Ishikawa (cell line): Measurements from ENCODE around the gene TBCE.

ENCODE experiments used
- CREB1 ChIP-seq: IDR thresholded peaks from 2 replicates; pipeline ENCODE4 v1.6.1; 2012; ENCODE audit warnings: low read depth
- EGR1 ChIP-seq: IDR thresholded peaks from 2 replicates; pipeline ENCODE4 v1.6.1; 2012
- EP300 ChIP-seq: IDR thresholded peaks from 2 replicates; pipeline ENCODE4 v1.6.1; 2012; ENCODE audit warnings: borderline replicate concordance
- FOXM1 ChIP-seq: IDR thresholded peaks from 2 replicates; pipeline ENCODE4 v1.6.1; 2012; ENCODE audit warnings: low read depth, borderline replicate concordance
- NFIC ChIP-seq: IDR thresholded peaks from 2 replicates; pipeline ENCODE4 v1.6.1; 2012
- TF ChIP-seq, protein P1 (sequence below): IDR thresholded peaks from 2 replicates; pipeline ENCODE4 v1.6.1; 2012

DNA sequence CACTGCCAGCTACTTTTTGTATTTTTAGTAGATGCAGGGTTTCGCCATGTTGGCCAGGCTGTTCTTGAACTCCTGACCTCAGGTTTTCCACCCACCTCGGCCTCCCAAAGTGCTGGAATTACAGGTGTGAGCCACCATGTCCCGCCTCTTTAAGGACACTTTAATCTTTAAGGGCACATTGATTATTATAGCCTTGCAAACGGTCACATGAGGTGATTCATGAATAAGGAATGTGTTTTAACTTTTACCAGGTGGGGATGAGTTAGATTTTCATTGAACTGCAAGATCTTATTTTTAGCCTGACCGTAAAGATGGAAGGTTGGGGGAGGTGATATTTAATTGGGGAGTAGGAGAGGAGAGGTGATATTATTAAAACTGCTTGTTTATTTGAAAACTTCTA is 61.9 kb downstream of the TBCE start:
- TF ChIP-seq FOXM1 (no peak), CREB1 (no peak), NFIC (no peak), EP300 (no peak), EGR1 (no peak)
- TF ChIP-seq, protein P1, sequence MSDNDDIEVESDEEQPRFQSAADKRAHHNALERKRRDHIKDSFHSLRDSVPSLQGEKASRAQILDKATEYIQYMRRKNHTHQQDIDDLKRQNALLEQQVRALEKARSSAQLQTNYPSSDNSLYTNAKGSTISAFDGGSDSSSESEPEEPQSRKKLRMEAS = no peak
